ENCODE measurements around the gene PTPRQ.

- TF ChIP-seq CTCF (IDR thresholded peaks at IDR 0.05) = no peak
- TF ChIP-seq MYBL2 (CRISPR knock-in tag; IDR thresholded peaks at IDR 0.05) = no peak
- no peak for TF ChIP-seq NR3C1 (CRISPR knock-in tag; conservative IDR thresholded peaks at IDR 0.05; ENCODE audit: low read depth)
- no peak for TF ChIP-seq E2F4 (CRISPR knock-in tag; IDR thresholded peaks at IDR 0.05; ENCODE audit: borderline replicate concordance, low read depth)
- TF ChIP-seq ZNF121 (CRISPR knock-in tag; IDR thresholded peaks at IDR 0.05) = no peak
- TF ChIP-seq JUN (CRISPR knock-in tag; IDR thresholded peaks at IDR 0.05) = no peak
- TF ChIP-seq SP1 (CRISPR knock-in tag; conservative IDR thresholded peaks at IDR 0.05) = no peak
- TF ChIP-seq ZSCAN18 (CRISPR knock-in tag; IDR thresholded peaks at IDR 0.05) = no peak
Observed at GRCh38 chr12:80692114-80692513, 248.1 kb downstream of the PTPRQ start.
